Stimulated activated CD8-positive, alpha-beta memory T cell treated with anti-CD3 and anti-CD28 coated beads, Interleukin-12 subunit alpha, Interleukin-12 subunit beta, amount 100 ng/mL, for 1 hour (primary cell): Measurements from ENCODE around the gene UBE2O.

Source experiments
- DNase-seq: peaks from one replicate; pipeline ENCODE4 v3.0.0-alpha.2; 2020; ENCODE audit warnings: low read depth

The UBE2O gene

DNA sequence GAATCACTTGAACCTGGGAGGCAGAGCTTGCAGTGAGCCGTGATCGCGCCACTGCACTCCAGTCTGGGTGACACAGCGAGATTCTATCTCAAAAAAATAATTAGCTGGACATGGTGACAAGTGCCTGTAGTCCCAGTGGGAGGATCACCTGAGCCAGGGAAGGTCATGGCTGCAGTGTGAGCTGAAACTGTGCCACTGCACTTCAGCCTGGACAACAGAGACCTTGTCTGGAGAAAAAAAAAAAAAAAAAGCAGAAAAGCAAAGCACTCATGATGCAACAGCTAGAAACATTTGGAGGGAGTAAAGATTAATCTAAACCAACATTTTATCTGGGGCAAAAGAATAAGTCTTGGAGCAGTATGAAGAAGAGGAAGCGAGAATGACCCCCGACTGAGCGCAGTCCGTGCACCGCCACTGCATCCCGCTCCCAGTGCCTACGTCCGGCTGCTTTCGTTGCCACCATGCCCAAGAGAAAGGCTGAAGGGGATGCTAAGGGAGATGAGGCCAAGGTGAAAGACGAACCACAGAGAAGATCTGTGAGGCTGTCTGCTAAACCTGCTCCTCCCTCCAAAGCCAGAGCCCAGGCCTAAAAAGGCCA, 107.5 kb downstream of the UBE2O start:
- no peak for DNase-seq

GRCh38 chr17:76343106-76343505, 109.8 kb downstream of the UBE2O start:
- no peak for DNase-seq

- no peak for DNase-seq
Measured at GRCh38 chr17:76341301-76341700, 111.7 kb downstream of the UBE2O start.
